HG03469 (cell line): ENCODE results near the gene ANKS1B.

Experiments
- ATAC-seq: cut with Tn5 transposase; IDR thresholded peaks from one replicate; pipeline ENCODE4 v1.9.1; 2021; ENCODE audit warnings: mild to moderate bottlenecking, moderate library complexity, moderate number of reproducible peaks; ENCODE audit not compliant: unreplicated experiment

Gene ANKS1B

GRCh38 chr12:99493197-99493596 lies 491.5 kb downstream of the ANKS1B start:
- no peak for ATAC-seq

- no peak for ATAC-seq
Observed at GRCh38 chr12:99486277-99486676, 498.5 kb downstream of the ANKS1B start.

GRCh38 chr12:99479149-99479548 lies 505.6 kb downstream of the ANKS1B start:
- ATAC-seq: no peak

GRCh38 chr12:99476956-99477355 lies 507.8 kb downstream of the ANKS1B start:
- ATAC-seq: no peak

GRCh38 chr12:99455350-99456035 lies 529.2 kb downstream of the ANKS1B start:
- ATAC-seq: no peak

GRCh38 chr12:99454539-99455172 lies 530.1 kb downstream of the ANKS1B start:
- no peak for ATAC-seq

GRCh38 chr12:99453836-99454538 lies 530.7 kb downstream of the ANKS1B start:
- ATAC-seq: peak; percentile 53

GRCh38 chr12:99450036-99450630 lies 534.6 kb downstream of the ANKS1B start:
- no peak for ATAC-seq

GRCh38 chr12:99444859-99445316 lies 539.8 kb downstream of the ANKS1B start:
- no peak for ATAC-seq

- no peak for ATAC-seq
Observed at GRCh38 chr12:99442758-99443157, 542.0 kb downstream of the ANKS1B start.

- no peak for ATAC-seq
Observed at GRCh38 chr12:99439399-99439798, 545.3 kb downstream of the ANKS1B start.

- ATAC-seq: peak; percentile 100
Observed at GRCh38 chr12:99436584-99436983, 548.2 kb downstream of the ANKS1B start.

- no peak for ATAC-seq
Observed at GRCh38 chr12:99435095-99435791, 549.5 kb downstream of the ANKS1B start.

GRCh38 chr12:99433155-99433554 lies 551.6 kb downstream of the ANKS1B start:
- no peak for ATAC-seq

GRCh38 chr12:99431203-99431602 lies 553.5 kb downstream of the ANKS1B start:
- no peak for ATAC-seq

GRCh38 chr12:99427104-99427503 lies 557.6 kb downstream of the ANKS1B start:
- ATAC-seq: peak; percentile 74

- ATAC-seq: no peak
Observed at GRCh38 chr12:99418379-99418778, 566.4 kb downstream of the ANKS1B start.

GRCh38 chr12:99413751-99414150 lies 571.0 kb downstream of the ANKS1B start:
- no peak for ATAC-seq

GRCh38 chr12:99393763-99394162 lies 591.0 kb downstream of the ANKS1B start:
- ATAC-seq: no peak

GRCh38 chr12:99392091-99392850 lies 592.5 kb downstream of the ANKS1B start:
- ATAC-seq: no peak
